ENCODE results near the gene MYLK.
"Not testable (repeated sequence)": the region's sequence is repeated elsewhere in the genome, so short reads cannot be mapped to it uniquely, and the experiment has no call there.

The MYLK gene

DNA sequence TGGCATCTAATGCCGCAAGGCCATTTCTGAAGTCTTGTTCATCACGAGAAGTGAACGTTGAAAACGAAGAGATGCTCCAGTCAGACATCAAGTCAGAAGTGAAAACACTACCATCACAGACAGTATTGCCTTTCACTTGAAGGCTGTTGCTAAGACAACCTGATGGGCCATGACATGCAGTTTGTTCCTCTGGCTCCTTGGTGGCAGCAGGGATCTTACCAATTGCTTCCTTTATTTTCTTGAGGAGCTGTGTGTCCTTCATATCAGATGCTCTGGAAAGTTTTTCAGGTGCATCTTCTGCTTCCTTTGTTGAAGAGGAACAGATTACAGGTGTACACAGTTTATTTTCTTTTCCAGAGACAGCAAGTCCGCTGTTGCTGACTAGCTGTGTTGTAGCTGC is 30.7 kb upstream of the MYLK start:
- no peak for DNase-seq (ENCODE audit: low read depth)
- TF ChIP-seq, protein P1, sequence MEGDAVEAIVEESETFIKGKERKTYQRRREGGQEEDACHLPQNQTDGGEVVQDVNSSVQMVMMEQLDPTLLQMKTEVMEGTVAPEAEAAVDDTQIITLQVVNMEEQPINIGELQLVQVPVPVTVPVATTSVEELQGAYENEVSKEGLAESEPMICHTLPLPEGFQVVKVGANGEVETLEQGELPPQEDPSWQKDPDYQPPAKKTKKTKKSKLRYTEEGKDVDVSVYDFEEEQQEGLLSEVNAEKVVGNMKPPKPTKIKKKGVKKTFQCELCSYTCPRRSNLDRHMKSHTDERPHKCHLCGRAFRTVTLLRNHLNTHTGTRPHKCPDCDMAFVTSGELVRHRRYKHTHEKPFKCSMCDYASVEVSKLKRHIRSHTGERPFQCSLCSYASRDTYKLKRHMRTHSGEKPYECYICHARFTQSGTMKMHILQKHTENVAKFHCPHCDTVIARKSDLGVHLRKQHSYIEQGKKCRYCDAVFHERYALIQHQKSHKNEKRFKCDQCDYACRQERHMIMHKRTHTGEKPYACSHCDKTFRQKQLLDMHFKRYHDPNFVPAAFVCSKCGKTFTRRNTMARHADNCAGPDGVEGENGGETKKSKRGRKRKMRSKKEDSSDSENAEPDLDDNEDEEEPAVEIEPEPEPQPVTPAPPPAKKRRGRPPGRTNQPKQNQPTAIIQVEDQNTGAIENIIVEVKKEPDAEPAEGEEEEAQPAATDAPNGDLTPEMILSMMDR (conservative IDR thresholded peaks at IDR 0.05; ENCODE audit: low read length), result no peak

DNA sequence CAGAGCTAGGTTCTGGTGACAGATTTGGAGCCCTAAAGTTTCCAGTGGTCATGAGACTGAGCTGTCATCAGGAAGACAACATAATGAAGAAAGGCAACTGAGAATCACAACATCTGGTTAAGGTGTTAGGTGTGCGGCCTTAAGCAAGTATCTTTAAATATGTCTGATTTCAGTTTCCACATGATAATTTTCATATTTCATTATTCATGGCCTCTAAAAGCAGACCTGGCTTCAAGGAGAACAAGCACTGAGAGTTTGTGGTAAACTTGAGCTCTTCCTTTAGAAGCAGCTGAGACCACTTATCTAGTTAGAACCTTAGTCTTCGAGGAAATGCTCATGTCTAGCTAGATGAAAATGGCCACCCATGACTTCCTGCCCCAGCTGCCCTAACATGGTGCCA is 25.7 kb upstream of the MYLK start:
- DNase-seq (ENCODE audit: low read depth), result no peak
- TF ChIP-seq, protein P1 (conservative IDR thresholded peaks at IDR 0.05; ENCODE audit: low read length), result no peak
- no peak overlapping the region for H3K4me3 ChIP-seq (ENCODE audit: low read length)

More for the DNA sequence above, 30.7 kb upstream of the MYLK start:
- H3K4me3 ChIP-seq (ENCODE audit: low read length), result no peak overlapping the region

DNA sequence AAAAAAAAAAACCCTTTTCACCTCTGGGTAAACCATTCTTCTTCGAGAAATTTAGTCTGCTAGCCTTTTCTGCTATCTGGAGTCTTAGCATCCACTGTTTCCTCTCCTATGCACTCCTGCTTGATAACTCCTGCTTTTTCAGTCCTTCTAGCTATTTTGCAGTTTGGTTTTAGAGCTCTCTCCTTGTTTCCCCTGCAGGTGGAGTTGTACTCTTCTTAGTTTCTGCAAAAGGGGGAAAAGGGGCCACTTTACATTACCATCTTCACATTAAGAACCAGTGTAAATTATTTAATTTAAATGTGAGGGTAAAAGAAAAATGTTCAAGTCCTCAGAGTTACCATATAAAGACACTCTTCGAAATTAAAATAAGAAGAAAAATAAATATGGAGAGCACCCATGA is 23.6 kb upstream of the MYLK start:
- no peak for DNase-seq (ENCODE audit: low read depth)
- H3K4me3 ChIP-seq (ENCODE audit: low read length), result no peak overlapping the region
- TF ChIP-seq, protein P1 (conservative IDR thresholded peaks at IDR 0.05; ENCODE audit: low read length), result no peak

DNA sequence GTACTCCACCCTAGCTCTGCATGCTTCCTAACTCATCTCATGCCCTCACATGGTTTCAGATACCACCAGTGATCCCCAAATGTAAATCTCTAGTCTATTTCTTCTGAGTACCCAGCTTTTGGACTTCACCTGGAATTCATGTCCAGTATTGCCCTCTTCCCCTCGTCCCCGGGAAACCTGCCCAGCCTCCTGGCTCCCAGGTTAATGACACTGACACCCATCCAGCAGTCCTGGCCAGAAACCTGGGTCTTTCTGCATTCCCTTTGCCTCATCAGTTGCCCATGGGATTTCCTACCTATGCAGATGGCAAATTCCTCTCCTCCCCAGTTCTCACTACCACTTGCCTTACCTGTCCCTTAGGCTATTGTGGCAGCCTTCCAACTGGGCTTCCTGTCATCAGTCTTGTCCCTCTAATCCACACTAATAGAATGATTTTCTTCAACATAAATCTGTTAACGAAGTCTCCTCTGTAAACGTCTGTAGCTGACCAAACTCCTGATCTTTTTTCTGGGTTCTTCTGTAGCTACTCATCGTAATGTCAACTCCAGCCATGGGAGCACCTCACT is 15.3 kb upstream of the MYLK start:
- H3K4me3 ChIP-seq (ENCODE audit: low read length), result no peak overlapping the region
- no peak for DNase-seq (ENCODE audit: low read depth)
- TF ChIP-seq, protein P1 (conservative IDR thresholded peaks at IDR 0.05; ENCODE audit: low read length), result no peak

DNA sequence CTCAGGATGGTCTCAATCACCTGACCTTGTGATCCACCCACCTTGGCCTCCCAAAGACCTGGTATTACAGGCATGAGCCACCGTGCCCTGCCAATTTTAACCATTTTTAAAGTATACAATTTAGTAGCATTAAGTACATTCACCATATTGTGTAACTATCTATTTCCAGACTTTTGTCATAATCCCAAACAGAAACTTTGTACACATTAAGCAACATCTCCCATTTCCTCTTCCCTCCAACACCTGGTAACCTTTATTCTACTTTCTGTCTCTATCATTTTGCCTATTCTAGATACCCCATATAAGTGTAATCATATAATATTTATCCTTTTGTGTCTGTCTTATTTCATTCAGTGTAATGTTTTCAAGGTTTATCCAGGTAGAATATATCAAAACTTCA is 8.9 kb upstream of the MYLK start:
- DNase-seq (ENCODE audit: low read depth), result no peak
- H3K4me3 ChIP-seq (ENCODE audit: low read length), result no peak overlapping the region
- TF ChIP-seq, protein P1 (conservative IDR thresholded peaks at IDR 0.05; ENCODE audit: low read length), result no peak

DNA sequence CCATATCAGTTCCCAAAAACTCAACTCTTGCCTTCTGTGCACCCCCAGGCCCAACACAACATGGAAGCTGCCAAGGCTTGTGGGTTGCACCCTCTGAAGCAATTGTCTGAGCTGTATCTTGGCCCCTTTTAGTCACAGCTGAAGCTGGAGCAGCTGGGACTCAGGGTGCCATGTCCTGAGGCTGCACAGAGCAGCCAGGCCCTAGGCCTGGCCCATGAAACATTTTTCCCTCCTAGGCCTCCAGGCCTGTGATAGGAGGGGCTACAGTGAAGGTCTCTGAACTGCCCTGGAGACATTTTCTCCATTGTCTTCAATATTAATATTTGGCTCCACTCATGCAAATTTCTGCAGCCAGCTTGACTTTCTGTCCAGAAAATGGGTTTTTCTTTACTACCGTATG is 8.1 kb upstream of the MYLK start:
- TF ChIP-seq, protein P1 (conservative IDR thresholded peaks at IDR 0.05; ENCODE audit: low read length), result no peak
- no peak for DNase-seq (ENCODE audit: low read depth)

DNA sequence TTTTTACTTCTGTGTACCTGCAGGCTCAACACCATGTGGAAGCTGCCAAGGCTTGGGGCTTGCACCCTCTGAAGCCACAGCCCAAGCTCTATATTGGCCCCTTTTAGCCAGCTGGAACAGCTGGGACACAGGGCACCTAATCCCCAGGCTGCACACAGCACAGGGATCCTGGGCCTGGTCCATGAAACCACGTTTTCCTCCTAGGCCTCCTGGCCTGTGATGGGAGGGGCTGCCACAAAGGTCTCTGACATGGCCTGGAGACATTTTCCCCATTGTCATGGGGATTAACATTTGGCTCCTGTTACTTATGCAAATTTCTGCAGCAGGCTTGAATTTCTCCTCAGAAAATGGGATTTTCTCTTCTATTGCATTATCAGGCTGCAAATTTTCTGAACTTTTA is 6.9 kb upstream of the MYLK start:
- H3K4me3 ChIP-seq (ENCODE audit: low read length); DNase-seq (ENCODE audit: low read depth): not testable (repeated sequence)

More for the DNA sequence above, 8.1 kb upstream of the MYLK start:
- no peak overlapping the region for H3K4me3 ChIP-seq (ENCODE audit: low read length)

DNA sequence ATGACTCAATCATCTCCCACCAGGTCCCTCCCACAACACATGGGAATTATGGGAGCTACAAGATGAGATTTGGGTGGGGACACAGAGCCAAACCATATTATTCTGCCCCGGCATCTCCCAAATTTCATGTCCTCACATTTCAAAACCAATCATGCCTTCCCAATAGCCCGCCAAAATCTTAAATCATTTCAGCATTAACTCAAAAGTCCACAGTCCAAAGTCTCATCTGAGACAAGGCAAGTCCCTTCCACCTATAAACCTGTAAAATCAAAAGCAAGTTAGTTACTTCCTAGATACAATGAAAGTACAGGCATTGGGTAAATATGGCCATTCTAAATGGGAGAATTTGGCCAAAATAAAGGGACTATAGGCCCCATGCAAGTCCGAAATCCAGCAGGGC is 6.0 kb upstream of the MYLK start:
- not testable (repeated sequence) for DNase-seq (ENCODE audit: low read depth); H3K4me3 ChIP-seq (ENCODE audit: low read length)

Measured in AG10803 (cell line).